NCI-H1417 treated with DMSO at 0.1 percent for 48 hours (cell line): Measurements from ENCODE around the gene UHRF1.
"Not testable (repeated sequence)": the region's sequence is repeated elsewhere in the genome, so short reads cannot be mapped to it uniquely, and the experiment has no call there.

Experiments used
- DNase-seq: peaks from one replicate; lab custom pipeline; 2025; lab: John Stamatoyannopoulos, UW

UHRF1 gene

GRCh38 chr19:4909156-4909896 lies at the start of gene UHRF1:
Gene UHRF1 (plus strand): TSS chr19:4909501. CDS start chr19:4910886, 1,385 bp downstream.
- DNase-seq, result peak; percentile 33

- no peak for DNase-seq
Observed at GRCh38 chr19:4859697-4860096, 49.6 kb upstream of the UHRF1 start.

- DNase-seq, result peak; percentile 53
Observed at GRCh38 chr19:4861147-4861546, 48.2 kb upstream of the UHRF1 start.

- DNase-seq, result no peak
Observed at GRCh38 chr19:4866595-4867424, 42.5 kb upstream of the UHRF1 start.

GRCh38 chr19:4867534-4868285 lies 41.6 kb upstream of the UHRF1 start, which contains the start of gene PLIN3:
Gene PLIN3 (minus strand): TSS chr19:4867667. CDS start chr19:4861394, 6,273 bp downstream.
- DNase-seq, result no peak

- DNase-seq, result no peak
Observed at GRCh38 chr19:4868286-4868834, 40.9 kb upstream of the UHRF1 start.

- no peak for DNase-seq
Observed at GRCh38 chr19:4870025-4870700, 39.1 kb upstream of the UHRF1 start.

- no peak for DNase-seq
Observed at GRCh38 chr19:4871711-4872110, 37.6 kb upstream of the UHRF1 start.

GRCh38 chr19:4873930-4874329 lies 35.4 kb upstream of the UHRF1 start:
- DNase-seq, result no peak

- DNase-seq, result no peak
Observed at GRCh38 chr19:4877753-4878490, 31.4 kb upstream of the UHRF1 start.

GRCh38 chr19:4878491-4878968 lies 30.8 kb upstream of the UHRF1 start:
- no peak for DNase-seq

GRCh38 chr19:4879041-4879440 lies 30.3 kb upstream of the UHRF1 start:
- DNase-seq, result no peak

- not testable (repeated sequence) for DNase-seq
Observed at GRCh38 chr19:4882874-4883273, 26.4 kb upstream of the UHRF1 start.

- DNase-seq, result not testable (repeated sequence)
Observed at GRCh38 chr19:4884993-4885392, 24.3 kb upstream of the UHRF1 start.

- not testable (repeated sequence) for DNase-seq
Observed at GRCh38 chr19:4887803-4888202, 21.5 kb upstream of the UHRF1 start.

- no peak for DNase-seq
Observed at GRCh38 chr19:4889034-4889815, 20.1 kb upstream of the UHRF1 start.

- DNase-seq, result no peak
Observed at GRCh38 chr19:4891066-4891465, 18.2 kb upstream of the UHRF1 start.

GRCh38 chr19:4892962-4893361 lies 16.3 kb upstream of the UHRF1 start:
- not testable (repeated sequence) for DNase-seq

- no peak for DNase-seq
Observed at GRCh38 chr19:4896372-4896771, 12.9 kb upstream of the UHRF1 start.

- no peak for DNase-seq
Observed at GRCh38 chr19:4897146-4897545, 12.2 kb upstream of the UHRF1 start.
